GM19238 (cell line): Measurements from ENCODE around the gene RGPD5.
"Not testable (repeated sequence)": the region's sequence is repeated elsewhere in the genome, so short reads cannot be mapped to it uniquely, and the experiment has no call there.

Experiments used
- DNase-seq: peaks from one replicate; pipeline ENCODE4 v3.0.0; 2011; ENCODE audit warnings: low spot score; ENCODE audit not compliant: insufficient read length

RGPD5 gene

DNA sequence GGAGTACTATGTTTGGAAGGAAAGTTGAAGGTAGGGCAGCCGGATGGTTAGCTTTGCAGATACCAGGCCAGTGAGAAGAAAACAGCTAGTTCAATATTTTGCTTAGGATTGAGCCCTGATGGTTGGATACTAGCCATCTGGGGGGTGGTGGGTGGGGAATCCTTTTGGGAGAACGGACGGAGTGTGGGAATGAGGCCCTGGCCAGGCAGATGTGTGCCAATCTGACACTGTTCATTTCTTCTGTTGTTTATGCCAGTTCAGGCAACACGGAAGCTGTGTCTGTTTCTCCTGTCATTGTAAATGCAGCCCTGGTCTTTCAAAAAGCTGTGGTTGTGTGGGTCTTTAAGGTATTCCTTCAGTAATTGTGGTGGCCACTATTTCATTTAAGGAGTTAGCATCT is 96.9 kb downstream of the RGPD5 start:
- DNase-seq, result not testable (repeated sequence)

DNA sequence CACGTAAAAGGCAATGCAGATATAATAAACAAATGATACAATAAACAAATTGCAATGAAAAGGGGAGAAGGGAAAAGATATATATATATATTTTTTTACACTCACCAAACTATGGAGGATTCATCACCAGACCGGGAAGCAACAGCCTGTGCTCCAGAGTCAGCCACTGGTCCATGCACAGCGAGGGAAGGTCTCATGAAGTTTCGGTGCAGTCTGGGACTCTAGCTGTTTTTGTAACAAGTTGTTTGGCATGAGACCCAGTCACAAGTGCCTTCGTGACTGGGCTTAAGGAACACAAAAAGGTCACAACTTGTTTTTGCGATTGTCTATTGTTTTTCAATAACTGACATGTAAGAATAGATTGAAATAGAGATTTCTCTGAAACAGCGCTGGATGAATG is 99.6 kb downstream of the RGPD5 start:
- DNase-seq, result not testable (repeated sequence)

DNA sequence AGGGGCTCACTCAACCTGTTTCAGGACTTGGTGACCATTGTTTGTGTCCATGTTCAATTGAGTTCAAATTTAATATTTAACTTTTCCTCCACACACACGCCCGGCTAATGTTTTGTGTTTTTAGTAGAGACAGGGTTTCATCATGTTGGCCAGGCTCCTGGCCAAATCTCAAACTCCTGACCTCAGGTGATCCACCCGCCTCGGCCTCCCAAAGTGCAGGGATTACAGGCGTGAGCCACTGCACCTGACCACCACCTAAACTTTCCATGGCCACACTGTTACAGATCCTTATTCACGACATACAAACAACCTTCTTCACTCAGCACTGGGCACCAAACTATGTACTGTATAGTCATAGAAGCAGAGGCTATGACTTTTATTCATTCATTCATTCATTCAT is 100.0 kb downstream of the RGPD5 start:
- DNase-seq, result not testable (repeated sequence)

DNA sequence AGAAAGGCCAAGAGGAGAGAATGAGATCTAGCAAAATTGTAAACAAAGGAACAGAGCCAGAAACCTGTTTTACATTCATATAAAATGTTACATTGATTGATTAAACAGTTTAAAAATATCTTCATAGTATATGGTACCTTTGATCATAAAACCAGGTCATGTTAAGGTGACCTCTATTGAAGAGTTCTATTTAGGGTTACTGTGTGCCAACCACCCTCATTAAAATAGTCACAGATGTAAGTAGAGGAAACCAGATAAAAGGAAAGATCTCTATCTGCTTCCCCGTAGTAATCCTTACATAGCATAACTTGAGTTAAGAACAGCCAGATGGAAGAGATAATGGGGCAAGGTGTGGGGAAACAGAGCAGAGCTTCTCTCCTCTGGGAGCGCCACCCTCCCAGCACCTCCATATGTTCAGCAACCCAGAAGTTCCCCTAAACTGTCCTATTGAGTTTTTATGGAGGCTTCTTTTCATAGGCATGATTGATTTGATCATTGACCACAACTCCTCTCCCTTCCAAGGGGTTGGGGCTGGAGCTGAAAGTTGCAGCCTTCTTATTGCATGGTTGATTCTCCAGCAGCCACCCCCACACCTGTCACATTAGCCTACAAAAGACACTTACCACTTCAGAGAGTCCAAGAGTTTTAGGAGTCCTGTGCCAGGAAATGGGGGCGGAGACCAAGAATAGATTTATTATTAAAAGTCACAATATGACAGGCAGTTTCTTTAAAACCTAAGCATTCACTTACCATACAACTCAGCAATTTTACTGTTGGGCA is 101.2 kb downstream of the RGPD5 start:
- DNase-seq, result not testable (repeated sequence)

DNA sequence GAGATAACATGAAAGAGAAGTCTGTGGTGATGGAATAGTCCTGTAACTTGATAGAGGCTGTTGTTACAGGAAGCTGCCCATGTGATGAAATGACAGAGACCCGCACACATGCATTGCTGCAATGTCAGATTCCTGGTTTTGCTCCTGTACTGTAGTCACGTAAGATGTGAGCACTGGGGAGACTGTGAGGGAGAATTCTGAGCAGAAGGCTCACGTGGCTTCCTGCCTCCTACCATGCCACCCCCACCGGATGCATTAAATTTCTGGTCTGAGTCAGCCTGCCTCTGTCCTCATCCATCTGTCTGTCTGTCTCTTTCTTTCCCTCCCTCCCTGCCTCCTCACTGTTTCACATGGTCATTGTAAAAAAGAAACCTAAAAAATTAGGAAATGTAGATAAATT is 102.1 kb downstream of the RGPD5 start:
- not testable (repeated sequence) for DNase-seq

DNA sequence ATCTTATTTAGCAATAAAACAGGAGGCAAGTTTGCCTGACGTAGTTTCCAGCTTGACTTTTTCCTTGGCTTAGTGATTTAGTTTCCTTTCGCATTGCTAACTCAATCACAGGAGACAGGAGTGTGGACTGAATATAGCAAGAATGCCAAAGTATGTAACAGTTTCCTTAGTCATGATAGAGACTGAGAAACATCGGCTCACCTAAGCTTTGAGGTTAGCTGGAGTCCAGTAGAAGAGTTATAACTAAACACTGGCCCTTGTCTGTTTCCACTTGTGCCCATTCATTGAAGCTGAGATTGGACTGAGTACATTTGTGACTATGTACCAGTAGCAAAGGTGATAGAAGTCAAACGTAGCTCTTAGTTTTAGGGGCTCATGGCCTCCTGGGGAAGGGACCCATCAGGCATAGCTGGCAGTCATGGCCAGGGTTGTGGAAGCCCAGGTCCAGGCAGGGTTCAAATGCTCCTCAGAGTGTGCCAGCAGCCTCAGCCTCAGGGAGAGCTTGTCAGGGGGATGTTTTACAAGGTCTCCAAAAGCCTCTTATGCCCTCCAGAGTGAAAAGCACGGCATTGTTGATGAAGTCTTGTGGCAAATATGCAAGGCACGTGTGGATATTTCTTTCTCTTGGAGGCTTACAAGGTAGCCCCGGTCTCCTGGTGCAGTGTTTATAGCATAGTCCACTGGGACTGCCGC is 103.8 kb downstream of the RGPD5 start:
- DNase-seq, result not testable (repeated sequence)

DNA sequence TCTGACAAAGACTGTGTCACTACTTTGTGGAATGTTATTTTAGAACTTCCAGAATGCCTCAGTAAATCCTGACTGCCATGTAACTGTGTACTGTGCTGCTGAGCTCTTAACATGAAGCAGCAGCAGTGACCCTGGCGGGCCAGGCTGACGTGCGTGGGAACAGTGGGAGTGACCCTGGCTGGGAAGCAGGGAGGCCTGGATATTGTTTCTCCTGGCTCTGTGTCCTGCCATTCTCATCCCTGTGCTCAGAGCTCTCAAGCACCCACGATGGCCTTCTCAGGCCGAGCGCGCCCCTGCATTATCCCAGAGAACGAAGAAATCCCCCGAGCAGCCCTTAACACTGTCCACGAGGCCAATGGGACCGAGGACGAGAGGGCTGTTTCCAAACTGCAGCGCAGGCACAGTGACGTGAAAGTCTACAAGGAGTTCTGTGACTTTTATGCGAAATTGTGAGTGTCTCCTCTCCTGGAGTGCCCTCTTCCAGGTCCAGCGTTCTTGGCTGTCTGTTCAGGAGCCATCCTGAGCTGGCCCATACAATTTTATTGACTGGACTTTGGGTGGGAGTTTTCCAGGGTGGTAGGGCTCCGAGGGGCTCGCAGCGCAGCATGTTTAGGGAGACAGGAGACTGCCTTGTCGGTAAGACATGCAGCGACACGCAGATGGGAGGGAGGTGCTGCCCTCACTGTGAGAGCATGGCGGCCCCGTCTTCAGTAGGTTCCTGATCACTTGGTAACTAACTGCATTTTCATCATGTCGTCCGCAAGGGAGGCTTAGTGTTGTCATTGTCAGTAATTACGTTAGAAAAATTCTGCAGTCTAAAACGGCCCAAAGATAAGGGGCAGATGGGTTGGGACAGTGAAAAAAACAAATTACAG is 104.6 kb downstream of the RGPD5 start, which contains the start of gene LIMS3:
LIMS3 (plus strand) TSS at position 227 of the 875 bp plus-strand sequence; CDS start at position 268, 41 bp downstream.
- DNase-seq, result not testable (repeated sequence)

DNA sequence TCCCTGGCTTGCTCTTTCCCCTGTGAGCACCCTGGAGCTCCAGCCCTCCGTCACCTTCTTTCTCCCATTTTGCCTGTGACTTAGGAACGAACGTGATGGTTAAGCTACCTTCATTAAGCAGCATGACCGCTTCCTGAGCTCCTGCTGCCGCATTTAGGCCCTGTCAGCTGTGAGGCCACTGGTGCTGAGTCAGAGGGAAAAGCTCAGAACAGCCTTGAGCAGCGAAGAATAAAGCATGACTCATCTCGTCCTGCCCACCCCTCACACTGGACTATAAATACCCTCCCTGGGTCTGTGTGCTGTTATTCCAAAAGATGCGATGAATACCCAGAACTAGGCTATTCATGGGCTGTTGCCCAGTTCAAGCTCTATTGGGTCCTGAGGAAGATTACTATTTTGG is 111.7 kb downstream of the RGPD5 start:
- not testable (repeated sequence) for DNase-seq
